Brain microvascular endothelial cell (primary cell): ENCODE measurements around the gene TRIM7.

Experiments used
- DNase-seq: peaks from one replicate; pipeline ENCODE4 v3.0.0-alpha.2; 2020
- H3K27ac ChIP-seq: fragments of 250-450 bp; sonication (Bioruptor Pico); 2 replicates; pipeline ENCODE4 v1.5.1; 2020; ENCODE audit warnings: mild to moderate bottlenecking, moderate library complexity
- H3K27me3 ChIP-seq: fragments of 250-450 bp; sonication (Bioruptor Pico); replicated peaks from 2 replicates; pipeline ENCODE4 v1.5.1; 2020; ENCODE audit warnings: mild to moderate bottlenecking
- H3K36me3 ChIP-seq: fragments of 250-450 bp; sonication (Bioruptor Pico); replicated peaks from 2 replicates; pipeline ENCODE4 v1.5.1; 2020; ENCODE audit warnings: mild to moderate bottlenecking
- H3K4me3 ChIP-seq: 2 replicates; pipeline ENCODE4 v1.5.1; 2011; ENCODE audit warnings: low read depth, mild to moderate bottlenecking, control low read depth, low read length, moderate library complexity
- CTCF ChIP-seq: IDR thresholded peaks from 2 replicates; pipeline ENCODE4 v1.5.1; 2011; ENCODE audit warnings: low read depth, mild to moderate bottlenecking, moderate library complexity, low read length, control low read depth, inconsistent platforms; ENCODE audit errors: missing control alignments
- in situ Hi-C: cut with HindIII; loops from 2 replicates; pipeline ENCODE4 v1.10.0; 2017; ENCODE audit warnings: low sequenced_read_pairs, low pct_ligation_motif_present

The TRIM7 gene

GRCh38 chr5:181236954-181237641 is 32.1 kb upstream of the TRIM7 start:
- H3K4me3 ChIP-seq = no peak overlapping the region
- no peaks in the 10 kb centered on the region for H3K27me3 ChIP-seq
- no peak for TF ChIP-seq CTCF
- DNase-seq = no peak
- in situ Hi-C loops = no loop called here
- peaks cover 85% of the 10 kb centered on the region for H3K36me3 ChIP-seq
- H3K27ac ChIP-seq = no peak overlapping the region

- TF ChIP-seq CTCF = no peak
- no peak for DNase-seq
- Histone ChIP-seq H3K36me3 (peaks cover 80% of the 10 kb centered on the region), H3K27ac (no peak overlapping the region), H3K27me3 (no peaks in the 10 kb centered on the region), H3K4me3 (no peak overlapping the region)
- in situ Hi-C loops = no loop called here
Observed at GRCh38 chr5:181236471-181236870, 31.5 kb upstream of the TRIM7 start.

- H3K4me3 ChIP-seq = no peak overlapping the region
- H3K27me3 ChIP-seq = no peaks in the 10 kb centered on the region
- no peak for DNase-seq
- in situ Hi-C loops = no loop called here
- peaks cover 74% of the 10 kb centered on the region for H3K36me3 ChIP-seq
- H3K27ac ChIP-seq = no peak overlapping the region
- TF ChIP-seq CTCF = no peak
Observed at GRCh38 chr5:181235689-181236366, 30.8 kb upstream of the TRIM7 start.

GRCh38 chr5:181235323-181235688 is 30.3 kb upstream of the TRIM7 start:
- in situ Hi-C loops = no loop called here
- Histone ChIP-seq H3K36me3 (peaks cover 72% of the 10 kb centered on the region), H3K4me3 (no peak overlapping the region), H3K27me3 (no peaks in the 10 kb centered on the region), H3K27ac (no peak overlapping the region)
- no peak for DNase-seq
- TF ChIP-seq CTCF = no peak

GRCh38 chr5:181234455-181235306 is 29.7 kb upstream of the TRIM7 start:
- no peak for TF ChIP-seq CTCF
- Histone ChIP-seq H3K27me3 (no peaks in the 10 kb centered on the region), H3K4me3 (no peak overlapping the region), H3K27ac (no peak overlapping the region), H3K36me3 (peaks cover 66% of the 10 kb centered on the region)
- in situ Hi-C loops = no loop called here
- DNase-seq = no peak
